ENCODE results near the gene BMPR1B. TPM values are rescaled to one million over a fixed set of nuclear protein-coding genes. Genes with fewer than 3 reads are reported as not detected.

The BMPR1B gene
- total RNA-seq, 1 experiment from 2014 or later, result 0.07 TPM

DNA sequence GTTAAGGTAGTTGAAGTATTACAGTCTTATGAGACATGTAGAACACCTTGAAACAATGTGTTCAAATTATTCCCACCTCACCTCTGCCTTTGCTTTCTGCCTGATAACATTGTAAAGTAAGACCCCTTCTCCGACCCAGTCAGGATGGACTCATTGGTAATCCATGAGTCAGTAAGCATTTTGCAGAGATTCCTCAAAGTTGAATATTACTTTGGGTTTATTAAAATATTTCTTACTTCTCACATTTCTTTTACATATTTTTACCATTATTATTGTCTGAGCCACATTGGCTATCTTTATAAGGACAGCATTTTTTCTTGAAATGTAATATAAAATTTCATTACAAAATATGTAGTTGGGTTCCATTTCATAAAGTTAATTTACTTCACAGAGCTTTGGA is 201.6 kb downstream of the BMPR1B start:
- DNase-seq (ENCODE audit: low read depth), result no peak

GRCh38 chr4:94960708-94961107 is 203.0 kb downstream of the BMPR1B start:
- DNase-seq (ENCODE audit: low read depth), result no peak

- DNase-seq (ENCODE audit: low read depth), result no peak
Measured at GRCh38 chr4:94961420-94961819, 203.7 kb downstream of the BMPR1B start.

DNA sequence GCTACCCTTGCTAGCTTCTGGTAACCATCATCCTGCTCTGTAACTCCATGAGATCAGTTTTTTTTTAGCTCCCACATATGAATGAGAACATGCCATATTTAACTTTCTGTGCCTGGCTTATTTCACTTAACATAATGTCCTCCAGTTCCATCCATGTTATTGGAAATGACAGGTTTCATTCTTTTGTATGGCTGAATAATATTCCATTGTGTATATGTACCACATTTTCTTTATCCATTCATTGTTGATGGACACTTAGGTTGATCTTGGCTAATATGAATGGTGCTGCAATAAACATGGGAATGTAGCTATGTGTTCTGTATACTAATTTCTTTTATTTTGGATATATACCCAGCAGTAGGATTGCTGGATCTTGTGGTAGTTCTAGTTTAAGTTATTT is 204.7 kb downstream of the BMPR1B start:
- DNase-seq (ENCODE audit: low read depth), result no peak

GRCh38 chr4:94965852-94966251 is 208.1 kb downstream of the BMPR1B start:
- no peak for DNase-seq (ENCODE audit: low read depth)

GRCh38 chr4:94968493-94968892 is 210.7 kb downstream of the BMPR1B start:
- DNase-seq (ENCODE audit: low read depth), result no peak

DNA sequence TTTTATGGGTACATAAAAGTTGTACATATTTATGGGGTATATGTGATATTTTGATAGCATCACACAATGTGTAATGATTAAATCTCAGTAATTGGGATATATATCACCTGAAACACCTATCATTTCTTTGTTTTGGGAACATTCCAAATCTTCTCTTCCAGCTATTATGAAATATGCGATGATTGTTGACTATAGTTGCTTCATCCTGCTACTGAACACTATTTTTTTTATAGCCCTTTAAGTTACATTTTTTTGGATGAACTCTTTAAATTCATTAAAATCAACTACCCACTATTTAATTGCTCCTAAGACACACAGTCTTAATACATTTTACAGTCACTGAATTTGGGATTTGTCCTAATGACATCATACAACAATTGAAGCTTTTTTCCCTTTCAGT is 212.9 kb downstream of the BMPR1B start:
- DNase-seq (ENCODE audit: low read depth), result no peak

DNA sequence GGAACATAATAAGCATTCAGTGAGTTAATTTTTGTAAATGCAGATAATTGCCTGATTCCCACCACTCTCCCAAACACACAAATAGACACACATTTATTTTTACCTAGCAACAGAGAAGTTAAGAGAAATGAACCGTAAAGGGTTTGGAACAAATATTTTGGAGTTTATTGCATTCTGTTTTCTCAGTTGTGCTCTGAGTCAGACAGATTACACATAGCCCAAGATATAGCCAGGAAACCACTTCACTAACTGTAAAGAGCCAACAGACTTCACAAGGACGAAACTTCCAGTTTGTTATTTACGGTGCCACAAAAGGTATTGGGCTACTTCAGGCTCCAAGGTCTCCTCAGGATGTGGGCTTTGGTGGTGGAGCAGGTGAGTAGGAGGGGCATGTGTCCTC is 217.0 kb downstream of the BMPR1B start:
- DNase-seq (ENCODE audit: low read depth), result peak; percentile 22

DNA sequence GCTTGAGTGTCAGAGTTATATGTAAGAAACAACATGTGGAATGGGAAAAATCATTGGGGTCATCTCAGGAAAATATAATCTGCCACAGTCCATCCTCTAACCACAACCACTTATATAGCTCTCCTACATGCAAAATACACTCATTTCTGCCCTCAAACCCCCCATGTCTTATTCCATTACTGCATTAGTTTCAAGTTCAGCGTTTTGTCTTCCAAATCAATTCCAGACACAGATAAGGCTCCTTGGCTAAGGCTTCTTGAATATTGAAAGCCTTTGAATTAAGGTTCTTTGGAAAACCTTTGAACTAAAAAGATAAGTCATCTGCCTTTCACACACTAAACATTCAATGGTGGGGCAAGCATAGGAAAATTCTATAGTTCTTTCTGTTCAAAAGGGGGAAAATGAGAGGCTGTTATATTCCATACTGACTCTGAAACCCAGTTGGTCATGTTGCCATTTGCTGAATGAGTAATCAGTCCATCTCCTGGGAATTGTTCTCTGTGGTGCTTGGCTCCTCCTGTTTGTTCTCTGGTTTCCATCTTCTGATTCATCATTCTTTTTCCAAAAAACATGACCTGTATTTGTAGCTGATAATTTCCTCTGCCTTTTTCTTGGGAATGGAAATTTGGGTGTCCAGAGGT is 218.7 kb downstream of the BMPR1B start:
- DNase-seq (ENCODE audit: low read depth), result peak; percentile 13

DNA sequence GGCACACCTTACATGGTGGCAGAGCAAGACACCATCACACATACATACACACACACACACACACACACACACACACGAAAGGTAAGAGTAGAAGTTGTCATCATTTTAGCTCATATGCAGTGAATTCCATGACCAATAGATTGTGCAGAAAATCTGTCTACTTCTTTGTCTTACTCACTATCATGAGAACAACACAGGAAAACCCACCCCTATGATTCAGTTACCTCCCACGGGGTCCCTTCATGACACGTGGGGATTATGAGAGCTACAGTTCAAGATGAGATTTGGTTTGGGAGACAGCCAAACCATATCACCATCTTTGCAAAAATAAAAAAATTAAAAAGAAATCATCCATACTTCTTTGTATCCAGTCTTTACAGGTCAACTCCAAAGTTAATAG is 221.1 kb downstream of the BMPR1B start:
- DNase-seq (ENCODE audit: low read depth), result no peak

DNA sequence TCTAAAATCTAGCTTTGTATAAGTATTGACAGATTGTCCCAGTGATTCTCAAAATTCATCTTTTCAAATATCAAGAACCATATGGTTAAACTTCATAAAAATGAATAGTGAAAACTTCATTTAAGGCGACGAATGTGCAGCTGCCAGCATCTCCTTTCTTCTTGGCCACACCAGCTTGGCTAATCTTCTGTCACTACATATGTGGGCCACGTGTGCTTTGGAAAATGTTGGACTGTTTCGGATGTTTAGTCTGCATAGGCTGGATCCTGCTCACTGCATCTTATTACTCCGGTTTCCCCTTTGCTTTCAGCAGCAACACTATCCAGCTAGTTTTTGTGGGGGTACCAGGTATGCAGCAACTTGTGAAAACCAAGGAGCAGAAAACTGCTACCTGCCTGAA is 221.9 kb downstream of the BMPR1B start:
- DNase-seq (ENCODE audit: low read depth), result no peak

GRCh38 chr4:94995684-94996394 is 238.1 kb downstream of the BMPR1B start:
- peak; percentile 6 for DNase-seq (ENCODE audit: low read depth)

- no peak for DNase-seq (ENCODE audit: low read depth)
Measured at GRCh38 chr4:95000076-95000648, 242.4 kb downstream of the BMPR1B start.

- no peak for DNase-seq (ENCODE audit: low read depth)
Measured at GRCh38 chr4:95004912-95005311, 247.2 kb downstream of the BMPR1B start.

- DNase-seq (ENCODE audit: low read depth), result no peak
Measured at GRCh38 chr4:95007998-95008397, 250.2 kb downstream of the BMPR1B start.

DNA sequence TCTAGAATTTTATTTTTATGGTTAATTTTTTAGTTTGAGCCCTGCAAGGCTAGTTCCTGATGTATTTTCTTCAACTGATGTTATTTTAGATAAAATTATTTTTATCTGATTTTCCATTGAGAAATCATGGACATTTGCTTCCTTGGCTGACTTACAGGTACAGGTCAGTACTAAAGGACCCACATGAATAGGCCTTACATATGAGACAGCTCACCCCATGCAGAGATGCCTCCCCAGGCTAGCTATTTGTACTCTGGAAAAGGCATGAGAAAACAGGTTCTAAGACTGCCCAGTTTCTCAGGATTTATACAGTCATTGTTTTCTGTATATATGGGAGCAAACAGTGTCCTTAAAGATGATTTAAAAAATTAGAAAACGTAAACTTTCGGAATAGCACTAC is 255.5 kb downstream of the BMPR1B start:
- DNase-seq (ENCODE audit: low read depth), result no peak

GRCh38 chr4:95014068-95014467 is 256.3 kb downstream of the BMPR1B start:
- DNase-seq (ENCODE audit: low read depth), result no peak

- no peak for DNase-seq (ENCODE audit: low read depth)
Measured at GRCh38 chr4:95017305-95018064, 259.7 kb downstream of the BMPR1B start.

DNA sequence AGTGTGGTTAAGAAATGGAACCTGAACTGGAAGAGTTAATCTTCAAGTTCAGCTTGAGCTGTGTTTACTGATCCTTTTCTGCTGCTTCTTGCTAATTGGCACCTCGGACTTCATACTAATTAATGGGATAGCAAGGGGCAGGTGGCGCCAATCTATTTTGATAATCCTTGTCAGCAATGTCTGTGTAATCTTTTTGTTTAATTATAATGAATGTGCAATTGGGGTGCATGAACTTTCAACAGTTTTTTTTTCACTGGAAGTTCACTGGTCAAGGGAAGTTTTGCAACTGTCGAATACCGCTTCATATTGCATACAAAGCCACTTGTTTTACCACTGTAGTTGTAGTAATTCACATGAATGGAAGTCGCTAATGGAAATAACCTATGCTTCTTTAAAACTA is 261.0 kb downstream of the BMPR1B start:
- DNase-seq (ENCODE audit: low read depth), result no peak

DNA sequence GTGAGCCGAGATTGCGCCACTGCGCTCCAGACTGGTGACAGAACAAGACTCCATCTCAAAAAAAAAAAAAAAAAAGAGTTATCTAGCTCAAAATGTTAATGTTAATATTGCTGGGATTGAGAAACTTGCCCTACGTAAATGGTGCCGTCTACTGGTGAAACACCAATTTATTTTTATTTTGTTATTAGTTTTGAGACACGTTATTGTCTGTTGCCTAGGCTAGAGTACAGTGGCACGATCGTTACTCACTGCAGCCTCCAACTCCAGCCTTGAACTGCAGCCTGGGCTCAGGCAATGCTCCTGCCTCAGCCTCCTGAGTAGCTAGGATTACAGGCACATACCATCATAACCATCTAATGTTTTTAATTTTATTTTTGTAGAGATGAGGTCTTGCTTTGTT is 262.8 kb downstream of the BMPR1B start:
- no peak for DNase-seq (ENCODE audit: low read depth)

DNA sequence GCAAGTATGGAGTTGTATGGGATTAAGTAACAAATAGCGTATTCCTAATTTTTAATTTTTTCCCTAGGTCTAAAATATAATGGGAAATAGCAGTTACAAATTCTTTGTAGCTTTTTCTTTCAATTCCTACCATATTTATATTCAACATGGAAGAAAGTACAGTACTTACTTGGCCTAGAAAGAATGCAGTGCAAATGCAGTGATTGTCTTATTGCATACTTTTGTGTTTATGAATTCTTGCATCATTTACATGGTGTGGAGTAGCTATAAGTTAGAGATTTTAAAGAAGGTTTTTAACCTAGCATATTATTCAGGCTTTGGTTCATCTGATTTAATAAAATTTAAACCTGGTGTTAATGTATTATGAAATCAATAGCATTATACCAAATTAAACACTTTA is 263.3 kb downstream of the BMPR1B start:
- DNase-seq (ENCODE audit: low read depth), result no peak

DNA sequence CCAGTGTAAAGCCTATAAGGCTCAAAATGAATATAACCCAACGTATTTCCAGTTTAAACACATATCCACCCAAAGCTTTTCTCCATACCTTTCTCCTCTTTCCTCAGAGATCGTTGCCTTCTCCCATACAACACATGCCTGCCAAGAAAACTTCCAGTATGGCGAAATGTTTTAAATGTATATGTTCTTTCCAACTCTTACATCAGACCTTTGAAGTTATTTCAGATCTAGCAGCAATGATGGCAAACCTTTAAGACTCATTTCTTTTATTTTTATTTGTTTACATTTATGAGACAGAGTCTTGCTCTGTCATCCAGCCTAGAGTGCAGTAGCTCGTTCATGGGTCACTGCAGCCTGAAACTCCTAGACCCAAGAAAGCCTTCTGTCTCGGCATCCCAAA is 265.4 kb downstream of the BMPR1B start:
- DNase-seq (ENCODE audit: low read depth), result no peak
